ENCODE data around the gene PELI3.
A peak's percentile ranks its signal among the peaks of the same experiment; 100 is the strongest.
"Not testable (repeated sequence)": the region's sequence is repeated elsewhere in the genome, so short reads cannot be mapped to it uniquely, and the experiment has no call there.

The PELI3 gene, protein sequence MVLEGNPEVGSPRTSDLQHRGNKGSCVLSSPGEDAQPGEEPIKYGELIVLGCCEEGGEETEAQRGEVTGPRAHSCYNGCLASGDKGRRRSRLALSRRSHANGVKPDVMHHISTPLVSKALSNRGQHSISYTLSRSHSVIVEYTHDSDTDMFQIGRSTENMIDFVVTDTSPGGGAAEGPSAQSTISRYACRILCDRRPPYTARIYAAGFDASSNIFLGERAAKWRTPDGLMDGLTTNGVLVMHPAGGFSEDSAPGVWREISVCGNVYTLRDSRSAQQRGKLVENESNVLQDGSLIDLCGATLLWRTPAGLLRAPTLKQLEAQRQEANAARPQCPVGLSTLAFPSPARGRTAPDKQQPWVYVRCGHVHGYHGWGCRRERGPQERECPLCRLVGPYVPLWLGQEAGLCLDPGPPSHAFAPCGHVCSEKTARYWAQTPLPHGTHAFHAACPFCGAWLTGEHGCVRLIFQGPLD

DNA sequence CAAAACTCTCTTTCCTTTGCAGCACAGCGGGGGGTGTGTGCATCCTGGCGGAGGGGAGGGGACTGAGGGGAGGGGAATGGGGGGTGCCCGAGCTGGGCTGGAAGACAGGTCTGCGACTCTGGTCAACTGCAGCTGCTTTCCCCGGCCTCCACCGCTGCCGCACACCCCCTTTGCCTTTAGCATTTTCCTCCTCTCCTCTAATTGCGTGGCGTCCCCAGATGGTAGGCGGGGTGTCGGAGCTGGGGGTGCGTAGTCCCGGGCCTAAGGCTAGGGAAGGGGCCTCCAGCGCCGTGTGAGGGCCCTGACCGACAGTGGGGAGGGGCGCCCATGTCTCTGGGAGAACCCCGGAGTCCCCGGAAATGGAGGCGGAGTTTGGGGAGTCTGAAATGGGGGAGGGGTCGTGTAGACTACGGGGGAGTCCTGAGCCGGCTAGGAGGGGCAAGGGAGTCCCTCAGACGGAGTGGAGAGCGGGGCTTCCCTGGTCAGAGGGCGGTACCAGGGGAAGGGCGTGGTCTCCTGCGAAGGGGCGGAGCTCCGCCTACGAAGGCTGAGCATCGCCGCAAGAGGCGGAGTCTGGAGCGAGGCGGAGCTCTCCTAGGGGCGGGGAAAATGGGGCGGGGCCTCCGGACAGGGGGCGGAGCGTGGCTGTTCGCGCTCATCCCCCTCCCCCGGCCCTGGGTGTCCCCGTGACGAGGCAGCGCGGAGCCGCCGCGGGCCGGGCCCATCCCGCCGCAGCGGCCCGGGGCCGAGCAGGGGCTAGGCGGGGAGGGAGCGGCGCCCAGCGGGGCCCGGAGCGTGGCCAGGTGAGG, at the start of gene PELI3:
TSS of gene PELI3 (plus strand) at position 681 of the 809 bp plus-strand sequence. CDS start 1,224 bp downstream, outside the sequence.
- DNase-seq: peak; percentile 80

DNA sequence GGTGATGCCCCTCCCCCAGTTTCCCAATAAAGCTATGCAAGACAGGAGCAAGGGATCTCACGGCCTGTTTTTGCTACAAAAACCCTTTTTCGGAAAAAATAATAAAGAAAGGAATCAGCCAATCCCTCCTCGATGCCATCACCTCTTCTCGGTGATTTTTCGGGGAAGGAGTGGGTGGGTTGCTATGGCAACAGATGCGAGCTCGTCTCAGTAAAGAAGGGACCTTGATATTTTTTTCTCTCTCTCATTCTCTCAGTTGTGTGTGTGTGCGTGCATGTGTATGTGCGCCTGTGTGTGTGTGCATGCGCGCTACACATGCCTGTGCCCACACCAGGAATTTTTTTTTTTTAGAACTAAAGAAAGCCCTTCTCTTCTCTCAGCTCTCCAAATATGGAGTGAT, 49.7 kb upstream of the PELI3 start:
- DNase-seq: no peak

DNA sequence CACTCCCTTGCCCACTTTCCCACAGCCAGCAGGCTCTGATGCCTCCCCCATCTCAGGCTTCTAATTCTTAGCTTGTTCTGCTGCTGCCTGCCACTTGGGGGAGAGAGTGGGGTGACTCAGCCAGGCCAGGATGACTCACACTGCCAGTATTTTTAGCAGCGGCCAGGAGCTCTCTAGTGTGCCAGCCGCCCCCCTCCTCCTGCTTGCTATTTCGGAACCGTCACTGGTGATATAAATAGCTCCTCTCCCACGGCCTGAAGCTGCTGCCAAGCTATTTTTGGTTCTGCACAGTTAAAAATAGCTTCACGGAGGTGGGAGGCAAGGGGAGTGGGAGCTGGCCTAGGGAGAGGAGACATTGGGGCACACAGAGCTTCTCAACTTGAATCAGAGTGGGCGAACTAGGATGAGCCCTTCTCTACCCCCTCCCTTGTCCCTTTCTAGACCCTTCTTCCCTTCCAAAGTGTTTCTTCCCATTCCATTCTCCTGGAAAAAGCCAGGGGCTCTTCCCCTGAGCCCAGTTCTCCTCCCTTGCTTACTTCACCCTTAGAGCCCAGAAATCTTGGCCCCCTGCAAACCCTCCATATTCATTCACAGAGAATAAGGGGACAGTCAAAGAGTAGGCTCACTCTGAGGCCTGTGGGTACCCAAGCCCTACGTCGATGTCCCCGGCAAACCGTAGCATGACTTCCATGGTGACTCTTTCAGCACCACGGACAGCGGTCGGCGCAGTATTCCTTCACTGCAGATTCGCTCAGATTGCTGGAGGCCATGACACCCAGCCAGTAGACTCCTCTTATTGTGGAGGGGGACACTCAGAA, 48.3 kb upstream of the PELI3 start:
- peak; percentile 95 for DNase-seq

DNA sequence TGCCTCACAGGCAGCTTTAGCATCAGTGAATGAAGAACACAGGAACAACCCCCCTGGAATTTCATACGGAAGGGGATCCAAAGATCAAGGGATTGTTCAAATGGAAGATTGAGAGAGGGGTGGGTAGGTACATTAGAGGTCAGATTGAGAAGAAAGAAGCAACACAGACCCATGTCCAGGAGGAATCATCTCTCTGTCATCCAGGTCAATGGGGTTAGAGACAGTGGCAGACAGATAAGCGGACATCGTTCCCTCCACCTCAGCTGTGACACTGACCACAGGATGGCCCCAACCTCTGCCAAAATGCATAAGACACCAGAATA, 47.8 kb upstream of the PELI3 start:
- no peak for DNase-seq

- no peak for DNase-seq
These were observed 46.9 kb upstream of the PELI3 start for GRCh38 chr11:66419825-66420224.

GRCh38 chr11:66420671-66421476, 45.8 kb upstream of the PELI3 start, which contains the start of gene NPAS4:
TSS of gene NPAS4 (plus strand) at chr11:66421035. CDS start at chr11:66421180, 145 bp downstream.
- no peak for DNase-seq

DNA sequence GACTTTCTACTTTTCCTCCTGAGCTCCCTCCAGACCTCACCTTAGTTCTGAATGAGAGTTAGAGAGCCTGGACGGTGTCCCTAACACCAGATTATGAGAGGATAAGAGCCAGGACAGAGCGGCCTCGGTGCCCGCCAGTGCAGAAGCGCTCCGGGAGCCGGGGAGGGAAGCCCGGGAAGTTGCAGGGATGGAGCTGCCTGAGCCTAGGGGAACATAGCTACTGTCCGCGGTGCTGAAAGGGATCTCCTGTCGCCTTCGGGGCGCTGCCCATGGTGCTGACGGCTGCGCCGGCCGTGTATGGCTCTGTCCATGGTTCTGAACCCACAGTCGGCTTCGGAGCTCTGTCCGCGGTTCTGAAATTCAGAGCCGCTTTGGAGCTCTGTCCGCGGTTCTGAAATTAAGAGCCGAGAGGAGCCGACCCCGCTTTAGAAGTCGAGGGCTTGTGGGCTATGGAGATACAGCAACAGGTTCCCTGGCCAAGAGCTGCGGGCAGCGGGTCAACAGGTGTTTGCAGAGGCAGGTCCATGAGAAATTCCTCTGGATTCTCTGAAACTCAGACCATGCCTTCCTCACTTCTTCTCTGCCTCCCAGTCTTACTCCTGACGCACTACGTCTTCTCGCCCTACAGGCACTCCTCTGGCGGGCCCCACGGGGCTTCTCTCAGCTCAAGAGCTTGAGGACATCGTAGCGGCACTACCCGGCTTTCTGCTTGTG, 45.1 kb upstream of the PELI3 start:
- DNase-seq: peak; percentile 70

GRCh38 chr11:66426314-66426713, 40.4 kb upstream of the PELI3 start:
- DNase-seq: no peak

- DNase-seq: no peak
These were observed 37.8 kb upstream of the PELI3 start for GRCh38 chr11:66428933-66429332.

- peak; percentile 65 for DNase-seq
These were observed 36.6 kb upstream of the PELI3 start for GRCh38 chr11:66429983-66430602.

- not testable (repeated sequence) for DNase-seq
These were observed 35.4 kb upstream of the PELI3 start for GRCh38 chr11:66431287-66431686.

DNA sequence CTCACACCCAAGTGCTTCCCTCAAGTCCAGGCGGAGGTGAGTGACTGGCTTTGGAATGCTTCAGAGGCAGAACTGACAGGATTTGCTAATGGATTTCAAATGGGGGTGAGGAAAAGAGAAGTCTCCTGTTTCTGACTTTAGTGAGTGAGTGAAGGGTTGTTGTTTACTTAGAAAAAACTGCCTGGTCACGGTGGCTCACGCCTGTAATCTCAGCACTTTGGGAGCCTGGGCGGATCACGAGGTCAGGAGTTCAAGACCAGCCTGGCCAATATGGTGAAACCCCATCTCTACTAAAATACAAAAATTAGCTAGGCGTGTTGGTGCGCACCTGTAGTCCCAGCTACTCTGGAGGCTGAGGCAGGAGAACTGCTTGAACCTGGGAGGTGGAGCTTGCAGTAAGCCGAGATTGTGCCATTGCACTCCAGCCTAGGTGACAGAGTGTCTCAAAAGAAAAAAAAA, 34.8 kb upstream of the PELI3 start:
- not testable (repeated sequence) for DNase-seq

DNA sequence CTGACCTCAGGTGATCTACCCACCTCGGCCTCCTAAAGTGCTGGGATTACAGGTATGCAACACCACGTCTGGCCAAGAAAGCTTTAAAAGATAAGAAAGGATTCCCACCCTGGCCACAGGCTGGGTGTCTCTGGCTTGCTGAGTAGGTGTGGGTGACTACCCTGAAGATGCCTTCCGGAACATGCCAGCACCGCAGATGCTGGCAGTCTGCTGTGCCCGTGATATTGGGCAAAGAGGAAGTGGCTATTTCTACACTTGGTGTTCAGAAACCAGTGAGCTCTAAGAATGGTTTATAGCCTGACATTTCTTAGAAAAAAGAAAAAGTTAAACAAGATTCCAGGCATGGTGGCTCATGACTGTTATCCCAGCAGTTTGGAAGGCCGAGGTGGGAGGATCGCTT, 34.1 kb upstream of the PELI3 start:
- DNase-seq: peak; percentile 93

- DNase-seq: no peak
These were observed 28.7 kb upstream of the PELI3 start for GRCh38 chr11:66437979-66438503.

DNA sequence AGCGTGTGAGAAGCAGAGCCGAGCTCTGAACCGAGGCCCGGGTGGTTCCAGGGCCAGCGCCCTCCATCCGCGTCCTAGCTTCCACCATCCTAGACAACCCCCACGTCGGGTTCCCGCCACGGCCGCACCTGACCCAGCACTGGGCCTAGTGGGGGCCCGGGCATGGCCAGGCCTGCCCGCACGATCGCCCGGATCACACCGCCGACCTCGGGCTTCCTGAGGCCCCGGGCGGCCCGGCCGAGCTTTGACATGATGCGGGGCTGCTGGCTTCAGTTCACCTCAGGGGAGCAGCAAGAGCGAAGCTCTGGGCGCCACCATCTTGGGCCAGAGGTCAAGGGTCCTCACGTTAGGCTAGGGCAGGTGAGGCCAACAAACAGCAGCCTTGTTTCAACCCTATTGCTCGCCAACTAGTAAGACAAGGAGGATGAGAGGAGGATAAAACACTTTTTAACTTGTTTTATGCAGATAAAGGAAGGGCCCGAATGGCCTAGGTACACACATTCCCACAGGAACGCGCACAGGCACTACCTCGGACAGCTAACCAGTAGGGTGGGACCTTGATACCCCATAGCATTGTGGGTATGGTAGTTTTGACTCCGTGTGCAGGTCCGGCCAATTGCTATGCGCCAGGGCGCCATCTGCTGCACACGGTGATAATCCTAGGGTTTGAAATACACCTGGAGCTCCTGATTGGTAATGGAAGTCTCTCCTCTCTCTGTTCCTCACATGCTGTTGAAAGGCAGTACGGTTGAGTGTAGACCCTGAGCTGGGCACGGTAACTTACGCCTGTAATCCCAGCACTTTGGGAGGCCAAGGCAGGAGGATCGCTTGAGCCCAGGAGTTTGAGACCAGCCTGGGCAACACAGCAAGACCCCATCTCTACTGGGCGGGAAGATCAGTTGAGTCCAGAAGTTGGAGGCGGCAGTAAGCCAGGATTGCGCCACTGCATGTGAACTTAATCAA, 27.9 kb upstream of the PELI3 start, which contains the start of gene MRPL11:
TSS of gene MRPL11 (minus strand) at position 345 of the 963 bp plus-strand sequence. CDS start at position 251, 94 bp downstream.
- peak; percentile 91 for DNase-seq

DNA sequence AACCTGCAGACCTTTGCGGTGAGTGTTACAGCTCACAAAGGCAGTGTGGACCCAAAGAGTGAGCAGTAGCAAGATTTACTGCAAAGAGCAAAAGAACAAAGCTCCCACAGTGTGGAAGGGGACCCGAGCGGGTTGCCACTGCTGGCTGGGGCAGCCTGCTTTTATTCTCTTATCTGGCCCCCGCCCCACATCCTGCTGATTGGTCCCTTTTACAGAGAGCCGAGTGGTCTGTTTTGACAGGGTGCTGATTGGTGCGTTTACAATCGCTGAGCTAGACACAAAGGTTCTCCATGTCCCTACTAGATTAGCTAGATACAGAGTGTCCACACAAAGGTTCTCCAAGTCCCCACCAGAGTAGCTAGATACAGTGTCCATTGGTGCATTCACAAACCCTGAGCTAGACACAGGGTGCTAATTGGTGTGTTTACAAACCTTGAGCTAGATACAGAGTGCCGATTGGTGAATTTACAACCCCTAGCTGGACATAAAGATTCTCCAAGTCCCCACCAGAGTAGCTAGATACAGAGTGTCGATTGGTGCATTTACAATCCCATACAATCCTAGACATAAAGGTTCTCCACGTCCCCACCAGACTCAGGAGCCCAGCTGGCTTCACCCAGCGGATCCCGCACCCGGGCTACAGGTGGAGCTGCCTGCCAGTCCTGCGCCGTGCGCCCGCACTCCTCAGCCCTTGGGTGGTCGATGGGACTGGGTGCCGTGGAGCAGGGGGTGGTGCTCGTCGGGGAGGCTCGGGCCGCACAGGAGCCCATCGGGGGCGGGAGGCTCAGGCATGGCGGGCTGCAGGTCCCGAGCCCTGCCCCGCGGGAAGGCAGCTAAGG, 26.4 kb upstream of the PELI3 start:
- not testable (repeated sequence) for DNase-seq

- not testable (repeated sequence) for DNase-seq
These were observed 25.8 kb upstream of the PELI3 start for GRCh38 chr11:66440940-66441282.

DNA sequence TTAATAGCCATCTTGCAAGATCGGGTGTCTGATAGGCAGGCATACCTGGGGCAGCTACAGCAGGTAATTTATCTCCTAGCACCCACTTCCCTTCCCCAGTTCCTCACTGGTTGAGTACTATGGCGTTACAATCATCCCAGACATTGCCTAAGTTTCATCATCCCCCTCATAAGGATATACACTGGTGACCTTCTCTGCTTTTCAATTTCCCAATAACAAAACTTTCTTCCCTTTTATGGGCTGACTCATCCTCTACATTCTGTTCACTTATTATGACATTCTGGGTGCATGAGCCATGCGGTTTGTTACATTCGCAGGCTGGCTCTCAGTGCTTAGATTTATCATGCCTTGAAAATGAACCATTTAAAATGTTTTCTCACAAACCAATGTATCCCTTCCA, 23.1 kb upstream of the PELI3 start:
- peak; percentile 99 for DNase-seq
